OCI-LY1 (cell line): ENCODE measurements around the gene CALML5.

ENCODE experiments used
- CTCF ChIP-seq: fragments of 200-600 bp; sonication (generic), shearing (Covaris generic); IDR thresholded peaks from 2 replicates; pipeline ENCODE4 v1.5.1; 2017; ENCODE audit warnings: mild to moderate bottlenecking, antibody characterized with exemption, low read length, moderate library complexity, mixed read lengths
- EZH2 ChIP-seq: fragments of 200-600 bp; sonication (generic), shearing (Covaris generic); IDR thresholded peaks from 2 replicates; pipeline ENCODE4 v1.8.0; 2017; ENCODE audit warnings: borderline replicate concordance, mixed run types, mild to moderate bottlenecking, antibody characterized with exemption, low read length, moderate library complexity, mixed read lengths

DNA sequence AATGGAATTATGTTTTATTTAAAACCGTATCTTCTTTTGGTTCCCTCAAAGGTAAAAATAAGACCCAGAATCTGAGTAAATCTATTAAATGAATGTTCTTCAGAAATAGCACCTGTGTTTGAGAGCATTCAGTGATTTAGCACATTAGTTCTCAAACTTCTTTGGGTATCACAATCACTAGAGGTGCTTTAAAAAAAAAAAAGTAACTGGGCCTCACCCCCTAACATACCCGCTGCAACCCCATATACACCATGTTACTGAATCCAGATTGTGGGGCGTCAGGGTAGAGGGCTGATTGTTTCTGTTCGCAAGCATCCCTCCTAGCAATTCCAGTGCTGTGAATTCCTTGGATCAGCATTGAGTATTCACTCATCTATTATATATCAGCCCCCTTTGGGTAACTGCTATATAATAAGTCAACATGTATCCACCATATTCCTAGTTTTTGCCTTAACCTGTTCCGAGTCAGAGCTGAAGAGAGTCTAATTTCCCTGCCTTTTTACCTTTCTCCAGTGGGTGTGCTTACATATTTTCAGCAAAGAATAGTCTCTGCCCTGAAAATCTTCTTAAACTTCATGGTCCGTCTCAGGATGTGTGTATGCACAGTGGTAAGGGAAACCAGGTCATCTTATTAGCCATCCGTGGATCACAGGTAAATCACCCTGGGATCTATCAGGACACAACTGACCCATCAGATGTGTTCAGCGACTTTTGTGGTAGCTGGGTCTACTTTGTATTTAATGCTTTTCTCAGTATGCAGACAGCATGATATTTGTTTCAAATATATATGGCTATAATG is 40.2 kb downstream of the CALML5 start:
- TF ChIP-seq CTCF (no peak), EZH2 (no peak)
